GM18858 (cell line): Measurements from ENCODE around the gene CTNNBL1.

ENCODE experiments used
- ATAC-seq: cut with Tn5 transposase; IDR thresholded peaks from one replicate; pipeline ENCODE4 v1.9.1; 2021; ENCODE audit not compliant: unreplicated experiment

CTNNBL1 gene

DNA sequence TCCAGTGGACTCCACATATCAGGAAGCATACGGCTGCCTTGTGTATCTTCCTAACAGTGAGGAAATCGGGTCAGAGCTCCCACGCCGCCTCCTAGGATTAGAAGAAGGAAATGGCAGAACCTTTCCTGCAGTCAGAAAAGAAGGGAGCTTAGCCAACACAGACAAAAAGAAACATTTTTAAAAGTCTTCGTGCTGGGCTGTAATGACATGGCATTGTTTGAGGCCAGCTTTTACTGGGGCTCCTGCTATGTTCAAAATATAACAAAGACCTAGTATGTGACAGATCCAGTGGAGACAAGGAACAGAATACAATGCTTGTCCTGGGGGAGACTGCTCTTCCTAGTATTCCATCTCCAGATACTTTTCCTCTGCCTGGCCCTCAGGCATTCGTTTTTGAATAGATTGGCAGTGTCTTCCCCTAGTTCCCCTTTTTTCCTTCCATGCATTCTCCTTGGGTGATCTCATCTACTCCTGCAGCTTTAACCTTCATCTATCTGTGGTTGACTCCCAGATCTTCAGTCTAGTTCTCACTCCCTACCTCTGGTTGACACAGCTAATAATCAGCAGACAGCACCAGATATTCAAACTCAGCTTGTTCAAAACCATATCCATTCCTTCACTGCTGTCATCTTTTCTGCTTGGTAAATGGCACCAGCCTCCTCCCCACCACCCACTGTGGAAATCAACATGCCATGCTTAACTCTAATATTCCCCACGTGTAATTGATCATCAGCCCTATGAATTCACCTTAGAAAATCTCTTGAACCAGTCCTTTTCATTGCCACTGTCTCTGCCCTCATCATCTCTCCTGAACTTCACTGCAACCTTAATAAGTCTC is 114.6 kb downstream of the CTNNBL1 start:
- ATAC-seq, result no peak

- ATAC-seq, result no peak
Measured at GRCh38 chr20:37810027-37810426, 116.2 kb downstream of the CTNNBL1 start.

DNA sequence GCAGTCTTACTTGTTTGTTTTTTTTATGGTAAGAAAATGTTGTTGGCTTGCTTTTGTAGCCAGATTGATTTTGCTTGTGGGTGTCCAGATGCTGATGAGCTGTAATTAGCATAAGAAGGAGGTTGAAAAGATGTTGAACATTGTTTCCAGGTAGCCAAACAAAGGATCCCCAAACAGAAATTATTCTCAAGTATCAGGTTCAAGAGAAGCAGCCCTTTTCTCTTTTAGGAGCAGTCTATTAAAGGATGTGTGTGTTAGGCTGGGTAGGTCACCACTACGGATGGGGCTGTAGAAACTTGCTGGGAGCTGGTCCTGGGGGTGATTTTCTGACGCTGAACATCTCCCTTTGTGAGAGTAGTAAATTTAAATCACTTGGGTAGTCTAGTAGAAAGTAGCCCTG is 122.2 kb downstream of the CTNNBL1 start:
- no peak for ATAC-seq

DNA sequence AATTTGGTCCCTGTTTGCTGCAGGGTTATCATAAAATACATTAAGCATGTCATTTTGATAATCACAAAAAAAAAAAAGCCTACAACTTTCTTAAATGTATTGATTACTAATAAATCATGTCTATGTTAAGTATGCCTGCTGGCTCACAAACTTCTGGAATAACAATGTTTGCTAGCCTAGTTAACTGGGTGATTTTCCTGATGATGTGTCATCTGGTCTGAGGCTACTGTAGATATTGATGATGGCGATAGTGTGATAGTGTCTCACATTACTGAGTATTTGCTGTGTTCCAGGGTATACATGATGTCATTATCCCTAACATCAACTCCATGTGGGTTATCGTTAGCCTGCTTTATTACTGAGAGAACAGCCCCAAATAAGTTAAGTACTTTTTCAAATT is 122.9 kb downstream of the CTNNBL1 start:
- ATAC-seq, result no peak

DNA sequence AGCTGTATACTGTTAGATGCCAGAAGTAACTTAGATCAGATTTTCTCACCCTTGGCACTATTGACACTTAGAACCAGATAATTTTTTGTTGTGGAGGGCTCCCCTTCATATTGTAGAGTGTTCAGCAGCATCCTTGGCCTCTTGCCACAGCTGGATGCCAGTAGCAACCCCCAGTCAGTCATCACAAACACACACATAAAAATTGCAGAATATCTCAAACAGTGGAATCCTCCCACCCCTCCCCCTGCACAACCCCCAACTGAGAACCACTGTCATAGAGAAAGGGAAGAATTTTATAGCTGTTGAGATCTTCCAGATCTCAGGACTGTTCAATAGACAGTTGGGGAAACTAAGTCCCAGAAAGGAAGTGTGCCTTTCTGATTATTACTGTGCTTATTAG is 127.9 kb downstream of the CTNNBL1 start:
- no peak for ATAC-seq

DNA sequence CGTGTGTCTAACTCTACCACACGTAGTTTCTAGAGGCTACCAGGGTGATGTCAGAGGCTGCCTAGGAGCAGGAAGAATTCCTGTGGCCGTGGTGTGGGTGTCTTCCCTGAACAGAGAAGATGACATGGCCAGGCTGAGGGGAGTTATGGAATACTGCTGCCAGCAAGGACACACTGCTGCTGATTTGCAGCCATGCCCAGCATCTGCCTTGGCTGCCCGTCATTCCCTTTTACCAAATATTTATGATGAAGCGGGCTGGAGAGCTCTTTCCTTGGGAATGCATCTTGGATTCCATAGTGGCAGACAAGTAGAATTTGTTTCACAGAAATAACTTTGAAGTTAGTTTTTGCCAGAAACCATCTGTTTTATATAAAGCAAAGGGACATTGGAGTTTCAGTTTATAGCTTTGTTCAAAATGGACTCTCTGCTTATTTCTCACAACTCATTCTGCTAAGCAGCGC is 128.3 kb downstream of the CTNNBL1 start:
- no peak for ATAC-seq

GRCh38 chr20:37823296-37823980 is 129.6 kb downstream of the CTNNBL1 start:
- no peak for ATAC-seq

DNA sequence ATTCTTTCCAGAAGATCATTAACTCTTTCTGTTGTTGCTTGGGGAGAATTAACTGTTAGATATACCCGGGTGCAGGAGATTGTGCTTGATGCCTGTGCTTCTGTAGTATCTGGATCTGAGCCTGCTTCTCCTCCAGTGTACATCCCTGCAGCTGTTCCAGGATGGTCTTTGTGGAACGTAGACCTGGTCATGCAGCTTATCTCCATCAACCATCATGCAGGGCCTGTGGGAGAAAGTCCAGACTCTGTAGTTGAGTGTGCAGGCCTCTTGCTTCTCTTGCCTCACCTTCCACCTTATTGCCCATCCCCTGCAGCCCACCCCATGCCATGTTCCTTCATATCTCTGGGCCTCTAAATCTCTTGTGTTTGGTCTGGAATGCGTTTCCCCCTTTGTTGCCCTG is 133.8 kb downstream of the CTNNBL1 start:
- no peak for ATAC-seq

- no peak for ATAC-seq
Measured at GRCh38 chr20:37828684-37829083, 134.9 kb downstream of the CTNNBL1 start.

DNA sequence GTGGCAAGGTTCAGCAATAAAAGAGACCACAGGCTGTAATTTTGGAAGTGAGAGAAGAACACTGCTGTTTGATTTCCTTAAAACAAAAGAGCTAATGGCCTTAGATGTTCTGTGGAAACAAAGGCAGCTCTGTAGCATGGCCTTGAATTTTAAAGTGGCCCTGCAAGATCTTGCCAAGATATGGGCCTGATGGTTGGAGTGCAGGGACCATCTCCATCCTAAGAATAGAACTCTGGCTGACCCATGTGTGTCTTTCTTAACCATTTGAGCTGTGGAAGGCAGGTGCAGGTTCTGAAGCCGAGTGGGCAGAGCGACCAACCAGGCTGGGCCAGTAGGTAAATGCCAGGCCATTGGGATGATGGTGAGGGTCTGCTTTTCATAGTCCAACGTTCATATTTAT is 135.3 kb downstream of the CTNNBL1 start:
- no peak for ATAC-seq

DNA sequence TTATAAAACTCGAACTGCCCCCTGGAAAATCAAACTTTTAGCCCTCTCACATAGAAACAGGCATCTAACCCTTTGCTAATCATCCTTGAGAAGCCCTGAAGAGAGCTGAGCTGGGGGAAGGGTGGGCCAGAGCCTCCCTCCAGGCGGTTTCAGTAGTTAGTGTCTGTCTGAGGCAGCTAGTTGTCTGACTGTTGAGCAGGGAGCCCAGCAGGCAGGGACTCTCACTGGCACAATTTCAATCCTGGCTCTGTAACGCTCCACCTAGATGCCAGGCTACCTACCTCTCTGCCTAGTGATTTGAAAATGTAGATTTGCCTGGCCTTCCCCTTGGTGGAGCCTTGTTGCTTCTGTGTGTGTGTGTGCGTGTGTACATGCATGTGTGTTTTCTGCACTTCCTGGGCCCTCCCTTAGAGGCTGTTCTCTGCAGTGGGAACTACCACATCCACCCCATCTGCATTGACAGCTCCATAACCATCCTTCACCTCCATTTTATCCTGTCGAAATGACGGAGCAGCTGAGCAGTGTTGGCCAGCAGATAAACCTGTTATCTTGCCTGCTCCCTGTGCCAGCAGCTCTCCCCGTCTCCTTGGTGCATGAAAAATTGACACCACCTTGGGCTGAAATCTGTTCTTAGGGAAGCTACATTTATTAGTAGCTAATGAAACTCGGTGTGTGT is 139.5 kb downstream of the CTNNBL1 start:
- no peak for ATAC-seq

DNA sequence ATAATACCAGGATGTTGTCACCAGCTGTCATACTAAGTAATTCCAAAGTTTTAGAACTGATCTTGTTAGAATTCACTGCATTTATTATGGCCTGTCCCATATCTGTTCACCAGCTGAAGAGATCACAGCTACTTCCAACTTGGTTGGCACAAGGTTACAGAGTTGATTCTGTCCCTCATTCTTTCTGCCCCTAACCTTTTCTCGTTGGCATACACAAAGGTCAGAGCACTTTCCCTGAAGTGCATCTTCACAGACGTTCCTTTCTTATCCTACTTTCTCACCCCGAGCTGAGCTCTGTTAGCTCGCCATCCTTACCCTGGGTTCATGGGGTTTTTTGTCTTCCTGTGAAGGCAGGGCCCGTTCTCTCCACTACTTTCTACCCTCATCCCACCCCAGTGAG is 143.1 kb downstream of the CTNNBL1 start:
- ATAC-seq, result no peak

DNA sequence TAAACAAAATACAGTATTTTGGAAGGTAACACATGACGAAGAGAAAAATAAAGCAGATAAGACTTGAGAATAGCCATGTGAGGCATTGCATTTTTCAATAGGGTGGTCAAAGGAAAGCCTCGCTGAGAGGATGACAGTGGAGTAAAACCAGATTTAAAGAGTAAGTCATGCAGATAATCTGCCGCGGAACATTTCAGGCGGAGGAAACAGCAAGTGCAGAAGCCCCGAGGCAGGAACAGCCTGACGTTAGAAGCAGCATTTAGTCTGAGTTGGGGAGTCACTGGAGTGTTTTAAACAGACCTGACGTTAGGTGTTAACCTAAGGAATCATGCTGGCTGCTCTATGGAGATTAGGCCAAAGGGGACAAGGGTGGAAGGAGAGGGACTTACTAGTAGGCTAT is 144.1 kb downstream of the CTNNBL1 start:
- no peak for ATAC-seq

DNA sequence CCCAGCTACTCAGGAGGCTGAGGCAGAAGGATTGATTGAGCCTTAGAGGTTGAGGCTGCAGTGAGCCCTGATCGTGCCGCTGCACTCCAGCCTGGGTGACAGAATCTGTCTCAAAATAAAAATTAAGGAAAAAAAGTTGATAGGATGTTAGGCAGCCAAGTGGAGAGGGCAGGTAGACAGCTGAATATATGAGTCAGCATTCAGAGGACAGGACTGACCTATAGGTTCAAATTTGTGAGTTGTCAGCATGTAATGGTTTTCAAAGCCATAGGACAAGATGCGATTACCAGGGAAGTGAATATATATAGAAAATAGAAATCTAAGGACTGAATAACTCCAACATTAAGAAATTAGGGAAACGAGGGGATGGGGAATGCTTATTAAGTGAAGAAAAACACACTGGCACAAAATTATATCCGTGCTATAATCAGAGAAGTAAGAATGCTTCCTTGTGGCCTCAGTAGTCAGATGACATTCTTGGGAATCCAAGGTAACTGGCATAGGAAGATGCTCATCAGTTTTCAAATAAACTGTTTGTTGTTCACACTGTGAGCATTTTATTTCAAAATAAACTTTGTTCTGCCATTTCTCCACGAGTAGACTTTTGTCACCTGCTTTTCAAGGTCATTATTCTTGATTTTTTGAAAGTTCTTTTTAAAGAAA is 145.1 kb downstream of the CTNNBL1 start:
- no peak for ATAC-seq

DNA sequence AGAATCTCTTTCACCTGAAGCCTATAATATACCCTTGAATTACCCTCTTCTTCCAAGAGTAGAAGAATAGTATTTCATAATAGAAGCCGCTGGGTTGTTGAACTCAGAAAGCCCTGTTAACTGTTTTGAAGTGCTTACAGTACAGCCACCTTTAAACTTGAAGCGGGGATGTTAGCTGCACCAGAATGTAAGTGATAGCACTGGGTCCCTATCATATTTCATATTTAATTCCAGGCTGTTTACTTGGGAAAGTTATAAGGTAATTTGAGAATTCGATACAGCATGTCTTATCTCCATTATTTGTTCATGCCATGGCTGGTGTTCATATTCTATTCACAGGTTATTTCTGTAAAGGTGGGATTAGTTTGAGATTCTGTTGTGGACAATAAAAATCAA is 145.6 kb downstream of the CTNNBL1 start:
- ATAC-seq, result no peak

DNA sequence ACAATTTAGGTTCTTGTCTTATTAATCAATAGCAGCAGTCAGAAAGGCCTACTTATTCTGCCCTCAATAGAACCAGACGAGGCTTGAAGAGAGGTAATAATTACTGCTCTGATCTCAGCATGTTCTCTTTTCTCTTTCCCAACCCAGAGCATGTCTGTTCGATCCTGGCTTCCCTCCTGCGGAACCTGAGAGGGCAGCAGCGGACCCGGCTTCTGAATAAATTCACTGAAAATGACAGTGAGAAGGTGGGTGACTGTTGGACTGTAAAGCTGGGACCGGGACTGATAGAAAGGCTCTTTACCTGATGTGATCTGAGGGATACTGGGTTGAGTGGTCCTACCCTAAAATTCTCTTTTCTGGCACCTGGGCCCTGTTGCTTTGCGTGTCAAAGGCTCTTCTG is 146.1 kb downstream of the CTNNBL1 start:
- ATAC-seq, result no peak

DNA sequence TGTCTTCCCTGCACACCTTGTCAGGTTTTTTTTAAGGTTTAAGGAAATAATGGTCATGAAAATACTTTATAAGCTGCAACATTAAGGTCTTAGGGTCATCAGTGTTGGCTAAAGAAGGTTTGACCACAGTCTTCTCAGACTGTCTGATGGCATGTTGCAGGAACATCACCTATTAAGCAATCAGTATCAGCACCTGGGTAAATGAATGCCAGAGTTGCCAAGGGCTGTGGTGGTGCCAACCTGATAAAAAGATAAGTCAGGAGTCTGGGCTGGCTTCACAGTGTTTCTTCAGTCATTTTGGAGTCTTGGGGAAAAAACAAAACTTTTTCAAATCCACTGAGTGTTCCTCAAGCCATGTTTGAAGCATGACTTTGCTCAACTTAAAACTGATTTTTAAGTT is 147.6 kb downstream of the CTNNBL1 start:
- no peak for ATAC-seq

DNA sequence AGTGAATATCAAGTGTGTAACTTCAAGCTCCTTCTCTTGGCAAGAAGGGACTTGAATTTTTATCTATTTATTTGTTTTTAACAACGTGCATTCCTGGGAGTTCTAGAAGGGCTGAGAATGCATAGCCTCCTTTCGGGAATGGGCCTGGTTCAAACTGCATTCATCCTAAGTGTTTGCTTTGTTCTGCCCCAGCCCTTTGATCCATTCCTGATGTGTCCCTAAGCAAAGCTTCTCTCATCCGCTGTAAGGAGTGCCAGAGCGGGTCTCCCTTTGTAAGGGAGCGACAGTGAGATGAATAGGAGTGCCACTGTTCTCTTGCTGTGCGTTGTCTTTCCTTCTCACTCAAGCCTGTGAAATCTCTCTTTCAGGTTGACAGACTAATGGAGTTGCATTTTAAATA is 148.1 kb downstream of the CTNNBL1 start:
- ATAC-seq, result no peak

GRCh38 chr20:37845241-37845681 is 151.4 kb downstream of the CTNNBL1 start:
- ATAC-seq, result no peak

DNA sequence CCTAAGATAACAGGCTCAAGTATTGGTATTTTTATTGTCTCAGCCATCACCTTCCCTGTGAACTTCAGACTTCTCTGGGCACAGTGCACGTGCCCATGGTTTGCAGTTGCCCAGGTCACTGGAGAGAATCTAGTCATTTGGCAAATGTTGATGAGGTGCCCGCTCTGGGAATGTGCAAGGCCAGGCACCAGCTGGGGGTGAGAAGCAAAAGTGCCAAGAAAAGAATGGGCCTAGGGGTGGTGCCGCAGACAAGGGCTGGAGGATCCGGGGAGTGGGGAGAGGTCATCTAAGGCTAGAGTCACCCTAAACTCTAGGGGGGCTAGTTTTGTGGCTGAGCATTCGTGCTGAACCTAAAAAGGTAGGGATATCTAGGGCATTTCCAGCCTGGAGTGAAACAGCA is 152.0 kb downstream of the CTNNBL1 start:
- ATAC-seq, result no peak

DNA sequence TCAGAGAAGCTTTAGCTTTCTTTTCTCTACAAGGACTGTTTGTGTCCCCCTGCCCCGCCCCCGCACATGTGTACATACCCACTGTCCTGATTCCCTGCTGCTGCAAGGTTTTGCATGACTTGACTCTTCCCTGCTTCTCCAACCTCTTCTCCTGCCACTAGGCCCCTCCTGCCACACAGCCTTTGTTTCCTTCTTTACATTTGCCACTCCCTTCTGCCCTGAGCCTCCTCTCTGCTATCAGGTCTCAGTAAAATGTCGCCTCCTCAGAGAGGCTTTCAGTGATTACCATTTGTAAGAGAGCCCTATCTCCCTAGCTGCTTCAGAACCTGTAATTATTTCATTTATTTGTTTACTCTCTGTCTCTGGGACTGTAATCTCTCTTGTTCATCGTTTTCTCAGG is 152.7 kb downstream of the CTNNBL1 start:
- ATAC-seq, result no peak
